Occipital lobe (tissue), 2 donors: ENCODE results near the gene GSTO2. TPM values are rescaled to one million over a fixed set of nuclear protein-coding genes. Genes with fewer than 3 reads are reported as not detected.

Experiments used
- DNase-seq: peaks from one replicate; lab custom pipeline; 2025; lab: John Stamatoyannopoulos, UW
- total RNA-seq: library from RNA; depleted of rRNA; stranded (reverse); fragments of >200 nt; gene quantifications from one replicate; pipeline ENCODE4 v1.2.3, GENCODE V29; 2014

Gene GSTO2
- total RNA-seq, 1 donor from 2014 or later, result 0.62 TPM

DNA sequence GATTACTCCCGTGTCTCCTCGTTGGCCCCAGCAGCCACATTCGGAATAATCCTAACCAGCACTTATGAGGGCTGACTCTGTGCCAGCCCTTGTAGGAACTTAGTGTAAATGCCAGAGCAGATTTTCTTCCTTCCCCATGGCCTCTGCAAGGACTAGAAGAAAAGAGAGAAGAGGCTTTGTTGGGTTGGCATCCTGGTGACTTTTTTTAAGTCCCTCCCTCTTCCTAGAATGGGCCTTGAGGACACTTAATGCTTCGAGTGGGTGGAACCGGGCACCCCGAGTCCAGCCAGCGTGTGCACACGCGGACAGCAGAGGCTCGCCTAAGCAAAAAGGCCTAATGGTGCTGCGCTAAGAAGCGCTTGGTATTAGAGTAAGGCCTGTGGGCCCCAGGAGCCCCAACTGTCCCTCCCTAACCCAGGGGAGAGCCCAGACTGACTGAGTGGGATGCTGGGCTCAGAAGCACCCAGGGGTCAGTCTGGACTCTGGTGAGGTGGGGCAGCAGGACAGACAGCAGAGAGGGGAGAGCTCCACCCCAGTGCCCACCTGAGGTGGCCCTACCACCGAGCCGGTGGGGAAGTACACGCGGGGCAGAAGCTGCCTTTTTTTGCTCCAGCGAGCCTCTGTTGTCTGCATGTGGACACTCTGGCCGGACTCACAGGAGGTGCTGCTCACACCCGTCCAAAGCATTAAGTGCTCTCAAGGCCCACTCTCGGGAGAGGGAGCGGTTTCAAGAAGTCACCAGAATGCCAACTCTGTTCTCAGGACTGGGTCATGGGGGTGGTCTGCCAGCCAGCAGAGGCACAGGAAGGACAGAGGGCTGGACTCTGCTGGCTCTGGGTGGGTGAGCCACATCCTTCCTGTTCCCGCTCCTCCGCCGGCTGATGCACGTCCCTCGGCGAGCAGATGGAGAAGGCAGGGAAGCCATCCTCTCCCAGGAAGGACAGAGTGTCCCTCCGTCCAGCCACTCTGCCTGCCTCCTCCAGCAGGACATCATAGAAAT lies 56.8 kb downstream of the GSTO2 start:
- DNase-seq, result no peak

DNA sequence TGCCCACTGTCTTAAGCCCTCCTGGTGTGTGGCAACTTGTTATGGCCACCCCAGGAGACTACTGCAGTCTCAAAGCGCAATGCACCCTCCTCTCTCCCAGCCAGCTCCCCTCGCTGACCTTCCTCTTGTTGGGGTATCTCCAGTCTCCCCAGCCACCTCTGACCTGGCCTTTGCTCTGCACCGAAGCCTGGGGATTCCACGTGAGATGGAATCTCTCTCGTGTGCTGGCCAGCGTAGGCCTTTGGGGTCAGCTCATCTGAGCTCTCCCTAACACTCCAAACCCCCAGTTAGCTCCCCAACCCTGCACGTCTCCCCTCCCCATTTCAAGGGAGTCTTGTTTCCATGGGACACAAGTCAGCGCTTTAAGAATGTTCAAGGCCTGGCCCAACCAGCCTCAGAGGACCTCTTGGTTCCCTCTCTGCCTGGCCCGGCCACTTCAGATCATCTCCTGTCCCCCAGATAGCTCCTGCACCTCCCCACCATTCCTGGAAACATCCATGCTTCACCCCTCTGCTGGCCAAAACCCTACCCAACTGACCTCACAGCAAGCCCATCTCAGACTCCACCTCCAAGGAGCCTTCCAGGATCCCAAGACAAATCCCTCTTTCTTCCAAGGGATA lies 58.1 kb downstream of the GSTO2 start:
- DNase-seq, result no peak

DNA sequence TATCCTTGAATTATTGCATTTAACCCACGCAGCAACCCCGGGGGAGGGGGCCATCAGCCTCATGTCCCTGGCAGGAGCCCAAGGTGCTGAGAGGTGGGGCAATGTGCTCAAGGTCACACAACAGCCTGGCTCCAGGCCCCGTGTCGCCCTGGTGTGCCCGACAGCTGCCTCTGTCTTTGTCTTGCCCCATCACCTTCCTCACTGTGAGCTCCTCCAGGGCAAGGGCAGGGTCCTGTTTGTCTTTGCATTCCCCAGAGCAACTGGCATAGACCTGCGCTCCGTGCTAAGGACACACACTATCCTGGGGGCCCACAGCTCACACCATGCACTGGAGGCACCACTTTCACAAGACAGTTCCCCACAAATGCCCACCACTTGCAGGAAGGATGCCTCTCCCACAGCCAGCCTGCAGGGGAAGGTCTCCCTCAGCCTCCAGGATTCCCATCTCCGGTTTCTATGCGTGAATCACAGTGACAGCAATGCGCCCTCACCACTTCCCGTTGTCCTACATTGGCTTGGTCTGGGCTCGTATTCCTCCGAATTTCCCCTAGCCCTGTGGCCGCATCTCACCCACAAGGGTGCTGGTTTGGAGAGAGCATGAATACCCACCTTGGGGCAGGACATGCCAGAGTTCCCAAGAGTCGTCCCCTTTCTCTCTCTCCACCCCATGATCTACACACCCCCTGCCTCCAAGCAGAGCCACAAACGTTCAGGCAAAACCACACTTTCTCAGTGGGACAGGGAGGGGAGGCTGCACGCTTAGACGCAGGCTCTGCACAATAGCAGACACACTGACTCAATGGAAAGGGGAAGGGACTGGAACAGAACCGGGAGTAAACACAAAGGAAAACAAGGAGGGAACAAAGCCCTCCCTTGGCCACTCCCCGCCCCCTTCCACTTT lies 59.0 kb downstream of the GSTO2 start:
- DNase-seq, result no peak

DNA sequence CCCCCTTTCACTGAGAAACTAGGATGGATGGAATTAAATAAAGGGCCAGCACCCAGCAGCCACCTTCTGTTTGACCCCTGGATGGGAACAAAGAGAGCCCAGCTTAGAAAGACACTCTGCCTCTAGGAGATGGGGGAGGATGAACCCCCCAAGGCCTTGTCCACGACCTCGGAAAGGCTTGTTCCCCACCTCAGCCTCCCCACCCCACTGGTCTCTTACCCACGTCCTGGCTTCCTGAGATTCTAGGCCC lies 59.6 kb downstream of the GSTO2 start:
- DNase-seq, result no peak

DNA sequence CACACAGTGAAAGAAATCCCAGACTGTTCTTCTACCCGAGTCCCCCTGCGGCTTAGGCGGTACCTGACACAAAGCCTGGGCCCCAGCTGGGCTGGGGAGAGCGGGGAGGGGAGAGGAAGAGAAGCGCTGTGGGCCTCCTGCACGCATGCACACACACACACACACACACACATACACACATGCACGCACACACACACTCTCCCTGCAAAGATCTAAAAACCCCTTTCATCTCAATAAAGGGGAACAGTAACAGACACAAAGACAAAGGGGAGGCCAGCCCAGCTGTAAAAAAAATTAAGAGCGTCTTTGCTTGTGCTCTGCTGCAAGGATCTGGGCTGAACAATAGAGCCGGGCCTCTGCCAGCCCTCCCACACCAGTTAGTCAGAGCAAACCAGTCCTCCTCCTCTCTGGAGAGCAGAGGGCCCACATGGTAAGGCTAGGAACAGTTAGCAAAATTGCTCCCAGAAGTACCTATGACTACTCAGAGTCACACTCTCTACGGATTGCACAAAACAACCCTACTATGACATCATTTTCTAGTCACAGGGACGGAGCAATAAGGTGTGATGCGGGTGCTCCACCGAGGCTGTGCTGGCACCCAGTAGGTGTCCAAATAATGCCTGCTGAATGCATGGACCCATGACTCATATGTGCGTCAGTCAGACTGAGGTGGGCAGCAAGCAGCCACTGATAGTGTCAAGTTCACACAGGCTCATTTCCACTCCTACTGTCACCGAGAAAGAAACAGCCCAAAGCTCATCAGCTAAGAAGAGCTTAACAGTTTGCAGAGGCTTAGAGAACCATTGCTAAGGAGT lies 60.1 kb downstream of the GSTO2 start:
- peak; percentile 69 for DNase-seq

DNA sequence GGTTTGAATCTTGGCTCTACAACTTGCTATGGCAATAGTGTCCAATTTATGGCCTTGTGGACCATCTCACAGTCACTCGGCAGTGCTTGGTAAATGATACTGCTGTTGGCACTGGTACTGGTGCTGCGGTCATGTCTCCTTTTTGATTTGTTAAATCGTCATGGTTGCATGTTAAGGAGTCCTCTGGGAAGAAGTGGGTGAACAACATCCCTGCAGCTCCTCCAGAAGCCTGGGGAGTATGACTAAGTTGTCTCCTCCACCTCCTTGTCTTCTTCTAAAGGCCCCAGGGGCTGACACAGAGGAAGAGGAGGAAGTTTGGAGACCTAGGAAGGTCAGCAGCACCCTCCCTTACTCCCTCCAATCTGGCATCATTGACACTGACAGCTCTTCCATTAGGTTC lies 60.8 kb downstream of the GSTO2 start:
- no peak for DNase-seq

DNA sequence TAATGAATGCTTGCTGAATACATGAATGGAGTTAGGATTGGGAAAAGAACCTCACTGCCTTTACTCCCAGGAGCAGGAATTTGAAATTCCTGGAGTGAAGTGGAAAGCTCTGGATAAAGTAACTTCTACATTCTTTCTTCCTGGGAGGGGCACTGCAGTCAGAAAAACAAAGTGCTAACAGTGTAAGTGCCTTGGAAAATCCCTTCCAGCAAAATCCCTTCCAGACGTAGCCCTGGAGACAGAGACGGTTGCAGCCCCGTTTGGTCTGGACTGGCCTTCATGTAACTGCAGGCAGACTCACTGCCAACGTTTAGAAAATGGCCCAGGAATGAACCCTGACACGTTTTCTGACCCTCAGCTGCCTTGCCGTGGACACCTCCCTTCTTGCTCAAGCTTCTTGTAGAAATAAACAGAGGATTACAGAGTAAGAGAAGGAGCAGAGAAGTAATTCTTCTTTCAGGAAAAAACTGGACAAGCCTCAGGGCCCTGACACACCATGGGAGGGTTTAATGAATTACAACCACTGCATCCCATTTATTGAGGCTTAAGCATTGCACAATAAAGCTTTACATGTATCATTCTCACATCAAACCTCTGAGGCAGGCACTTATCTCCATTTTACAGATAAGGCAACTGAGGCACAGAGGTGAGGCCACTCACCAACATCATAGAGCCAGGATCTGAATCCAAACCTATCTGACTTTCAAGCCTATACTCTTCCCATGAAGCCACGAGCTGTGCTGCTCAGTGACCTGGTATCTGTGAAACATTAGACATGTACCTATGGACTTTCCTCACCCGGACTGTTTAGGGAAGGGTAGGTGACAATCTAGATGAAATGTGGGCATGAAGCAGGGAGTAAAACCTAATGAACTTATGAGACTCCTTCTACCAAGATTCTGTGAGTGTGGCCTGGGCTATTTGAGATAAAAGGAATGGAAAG lies 61.5 kb downstream of the GSTO2 start:
- no peak for DNase-seq

DNA sequence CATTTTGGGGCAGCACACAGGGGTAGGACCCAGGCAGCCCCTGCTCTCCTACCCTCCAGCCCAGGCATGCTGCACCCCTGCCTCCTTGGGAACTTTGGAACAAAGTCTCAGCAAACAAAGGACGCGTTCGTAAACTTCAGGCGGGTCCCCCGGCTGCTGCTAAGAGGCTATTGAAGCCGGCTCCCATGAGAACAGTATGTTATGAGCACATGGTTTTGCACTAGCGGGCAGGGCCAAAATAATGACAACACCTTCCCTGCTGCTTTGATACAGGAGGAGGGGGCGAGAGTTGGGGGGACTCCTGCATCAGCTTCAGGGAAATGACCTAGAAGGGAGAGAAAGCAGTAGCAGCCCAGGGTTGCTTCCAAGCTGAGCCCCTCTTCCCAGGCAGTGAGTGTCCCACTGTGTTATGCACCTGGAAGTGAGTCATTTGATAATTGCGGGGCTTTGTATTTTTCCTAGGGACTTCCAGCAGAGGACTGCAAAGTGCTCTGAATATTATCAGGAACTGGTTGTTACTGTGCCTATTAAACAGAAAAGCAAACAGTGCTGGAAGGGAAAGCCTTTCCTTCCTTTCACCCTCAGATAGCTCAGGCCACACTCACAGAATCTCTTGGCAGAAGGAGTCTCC lies 62.3 kb downstream of the GSTO2 start:
- no peak for DNase-seq

DNA sequence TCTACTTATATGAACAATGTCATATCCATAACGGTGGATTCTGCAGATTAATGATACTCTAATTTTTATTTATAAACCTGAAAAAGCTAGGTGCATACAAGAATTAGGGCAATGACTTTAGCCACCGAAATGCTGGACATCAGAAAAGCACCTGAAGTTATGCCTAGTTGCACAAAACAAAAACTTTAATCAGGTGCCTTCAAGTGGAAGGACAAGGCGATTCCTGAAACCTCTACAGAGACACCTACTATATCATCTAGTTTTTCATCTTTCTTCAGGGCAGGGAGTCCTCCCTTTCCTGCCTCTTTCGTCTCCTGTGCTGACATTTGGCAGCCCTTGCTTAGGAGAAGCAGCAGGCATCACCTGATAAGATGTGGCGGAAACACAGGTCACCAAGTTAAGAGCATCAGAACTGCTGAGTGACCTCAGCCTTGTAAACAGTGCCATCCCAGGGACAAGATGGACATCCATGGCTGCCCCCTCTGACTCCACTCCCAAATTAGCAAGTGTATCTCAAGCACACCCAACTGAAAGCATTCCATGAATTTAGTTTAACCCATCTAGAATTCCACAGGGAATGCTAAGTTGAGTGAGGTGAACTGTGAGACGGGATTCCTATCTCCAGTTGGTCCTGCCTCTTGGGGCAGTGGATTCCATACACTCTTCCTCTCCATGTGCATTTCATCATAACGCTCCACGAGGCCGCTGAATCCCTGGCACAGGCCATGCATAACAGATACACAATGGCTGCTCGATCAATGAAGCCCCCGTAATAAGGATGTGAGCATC lies 63.5 kb downstream of the GSTO2 start:
- no peak for DNase-seq

DNA sequence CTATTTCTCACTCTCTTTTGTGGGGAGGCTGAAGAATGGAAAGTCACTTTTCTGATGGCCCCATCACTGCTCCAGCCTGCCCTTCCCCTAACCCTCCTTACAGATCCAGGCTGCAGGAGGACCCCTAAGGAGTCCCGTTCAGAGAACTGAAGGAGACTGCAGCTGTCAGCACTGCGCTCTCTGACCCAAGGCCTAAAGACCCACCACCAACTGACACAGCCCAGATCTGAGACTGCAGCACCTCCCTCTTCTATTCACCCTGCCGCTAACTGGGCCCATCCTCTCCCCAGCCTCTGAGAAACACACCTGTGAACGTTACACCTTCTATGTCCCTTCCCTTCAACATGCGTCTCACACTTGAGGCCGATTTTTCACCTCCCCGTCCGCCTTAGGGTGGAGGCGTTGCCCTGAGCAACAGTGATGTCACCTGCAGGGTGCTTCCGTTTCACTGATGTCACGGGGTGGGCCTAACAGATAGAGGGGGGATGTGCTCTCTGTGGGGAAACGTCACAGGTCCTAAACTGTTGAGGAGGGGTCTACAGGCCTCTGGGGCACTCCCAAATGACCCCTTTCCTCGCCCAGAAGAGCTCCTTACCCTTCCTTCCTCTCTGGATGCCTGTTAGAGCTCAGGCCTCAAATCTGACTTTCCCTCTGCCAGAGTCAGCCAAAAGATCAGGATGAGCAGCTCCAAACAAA lies 64.2 kb downstream of the GSTO2 start:
- DNase-seq, result no peak

DNA sequence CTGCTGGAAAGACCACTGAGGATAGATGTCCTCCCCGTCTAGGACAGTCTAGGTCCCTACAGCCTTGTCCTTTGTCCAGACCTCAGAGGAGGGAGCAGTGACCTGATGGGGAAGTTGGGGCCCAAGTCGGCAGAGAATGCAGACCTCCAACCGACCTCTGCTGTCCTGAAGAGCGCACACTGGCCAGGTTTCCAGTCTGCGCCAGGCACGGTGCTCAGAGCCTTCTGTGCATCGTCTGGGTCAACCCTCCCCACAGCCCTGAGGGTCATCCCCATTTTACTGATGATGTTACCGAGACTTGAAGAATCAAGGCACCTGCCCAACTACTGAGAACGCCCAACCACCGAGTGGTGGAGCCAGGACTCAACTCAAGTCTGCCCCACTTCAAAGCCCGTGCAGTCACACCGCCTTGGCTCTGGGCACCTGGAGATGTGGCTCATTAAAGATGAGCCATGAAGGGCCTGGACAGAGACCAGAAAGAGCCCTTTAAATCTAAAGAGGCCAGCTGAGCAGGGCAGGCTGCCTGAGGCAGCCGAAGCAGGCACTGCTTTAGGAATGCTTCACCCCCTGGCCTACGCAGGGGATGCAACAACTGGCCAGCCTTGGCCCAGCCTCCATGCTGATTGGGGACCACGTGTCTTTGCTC lies 64.9 kb downstream of the GSTO2 start:
- no peak for DNase-seq

DNA sequence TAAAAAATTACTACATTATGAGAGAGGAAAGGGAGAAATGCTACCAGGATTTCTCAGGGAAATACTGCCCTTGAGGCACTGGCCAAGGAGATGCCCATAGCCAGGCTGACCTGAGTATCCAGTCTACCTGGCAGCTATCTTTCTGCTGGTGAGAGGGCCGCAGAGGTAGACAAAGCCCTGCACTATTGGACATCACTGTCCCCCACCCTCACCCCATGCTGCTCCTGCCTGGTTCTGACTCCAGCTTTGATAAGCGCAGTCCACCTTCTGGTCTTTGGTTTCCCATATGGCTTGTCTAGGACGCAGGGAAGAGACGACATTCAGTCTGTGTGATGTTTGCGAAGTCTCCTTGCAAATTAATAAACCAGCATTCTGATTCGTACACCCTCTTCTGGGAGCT lies 65.6 kb downstream of the GSTO2 start:
- no peak for DNase-seq

DNA sequence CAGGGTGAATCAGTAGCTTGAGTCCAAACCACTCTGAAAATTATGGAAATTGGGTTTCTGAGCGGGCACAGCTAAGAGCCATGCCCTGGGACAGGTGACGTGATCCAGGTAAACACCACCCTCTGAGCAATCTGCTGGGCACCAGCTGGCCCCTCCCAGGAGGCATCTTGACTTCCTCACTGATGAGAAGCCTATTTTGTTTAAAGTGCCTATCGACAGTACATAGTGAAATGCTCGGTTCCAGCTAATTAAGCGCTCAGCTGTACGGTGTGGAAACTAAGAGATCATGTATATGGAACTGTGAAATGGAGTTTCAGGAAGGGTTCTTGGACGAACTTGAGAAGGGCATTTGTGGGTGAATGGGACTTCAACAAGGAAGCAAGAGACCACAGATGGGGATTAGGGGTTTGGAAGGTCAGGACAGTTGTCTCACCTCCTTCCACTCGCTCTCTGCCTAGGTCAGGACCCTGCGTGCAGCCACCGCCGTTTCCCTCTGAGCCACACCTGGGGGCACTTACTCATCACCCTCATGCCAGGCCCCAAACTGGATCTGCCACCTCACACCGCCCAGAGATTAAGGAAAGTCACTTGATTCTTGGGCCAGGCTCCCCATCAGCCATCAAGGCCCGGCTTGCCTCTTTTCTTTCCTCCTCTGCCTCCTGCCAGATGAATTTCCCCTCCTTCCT lies 66.1 kb downstream of the GSTO2 start:
- no peak for DNase-seq

DNA sequence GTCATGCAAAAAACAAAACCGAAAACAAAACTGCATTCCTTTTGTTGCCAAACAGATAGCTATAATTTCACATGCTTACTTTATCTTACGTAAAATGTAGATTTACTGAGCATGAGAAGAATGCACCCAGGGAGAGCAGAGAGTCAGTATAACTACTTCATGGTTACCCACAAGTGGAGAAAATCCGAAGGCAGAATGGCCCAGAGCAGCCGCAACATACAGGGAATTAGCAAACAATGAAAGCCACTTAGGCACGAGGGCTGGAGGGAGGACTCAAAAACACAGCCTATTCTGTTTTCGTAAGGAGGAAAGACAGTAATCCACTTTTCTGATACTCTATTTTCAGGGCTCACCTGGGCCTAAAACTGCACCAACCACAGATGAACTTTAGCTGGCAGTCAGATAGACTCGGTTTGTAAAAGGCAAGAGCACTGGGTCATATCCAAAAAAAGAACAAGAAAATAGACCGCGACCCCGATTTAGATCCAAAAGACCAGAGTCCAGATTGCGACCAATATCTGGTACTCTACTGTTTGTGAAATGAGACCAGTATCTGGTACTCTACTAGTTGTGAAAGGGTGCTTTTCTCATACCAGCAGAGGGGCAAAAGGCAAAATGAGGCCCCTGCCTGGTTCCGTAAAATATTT lies 68.0 kb downstream of the GSTO2 start:
- no peak for DNase-seq

DNA sequence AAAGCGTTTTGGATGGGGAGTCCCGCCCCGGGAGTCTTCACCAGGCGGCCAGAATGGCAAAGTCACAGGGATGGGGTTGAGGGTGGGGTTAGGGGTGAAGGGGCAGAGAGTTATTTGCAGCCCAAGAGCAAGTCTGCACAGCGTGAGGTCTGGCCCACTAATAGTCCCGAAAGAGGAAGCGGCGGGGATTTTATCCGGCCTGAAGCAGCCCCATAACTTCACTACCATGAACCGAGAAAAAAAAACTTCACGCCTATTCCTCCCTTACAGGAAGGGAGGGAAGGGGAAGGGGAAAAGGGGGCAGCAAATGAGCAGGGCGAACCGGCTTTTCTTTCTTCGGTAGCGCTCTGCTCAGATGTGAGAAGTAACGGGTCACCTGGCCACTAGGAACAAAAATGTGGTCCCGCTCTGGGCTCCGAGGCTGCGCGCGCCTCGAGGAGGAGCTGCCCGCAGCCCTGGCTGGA lies 68.6 kb downstream of the GSTO2 start:
- DNase-seq, result no peak

DNA sequence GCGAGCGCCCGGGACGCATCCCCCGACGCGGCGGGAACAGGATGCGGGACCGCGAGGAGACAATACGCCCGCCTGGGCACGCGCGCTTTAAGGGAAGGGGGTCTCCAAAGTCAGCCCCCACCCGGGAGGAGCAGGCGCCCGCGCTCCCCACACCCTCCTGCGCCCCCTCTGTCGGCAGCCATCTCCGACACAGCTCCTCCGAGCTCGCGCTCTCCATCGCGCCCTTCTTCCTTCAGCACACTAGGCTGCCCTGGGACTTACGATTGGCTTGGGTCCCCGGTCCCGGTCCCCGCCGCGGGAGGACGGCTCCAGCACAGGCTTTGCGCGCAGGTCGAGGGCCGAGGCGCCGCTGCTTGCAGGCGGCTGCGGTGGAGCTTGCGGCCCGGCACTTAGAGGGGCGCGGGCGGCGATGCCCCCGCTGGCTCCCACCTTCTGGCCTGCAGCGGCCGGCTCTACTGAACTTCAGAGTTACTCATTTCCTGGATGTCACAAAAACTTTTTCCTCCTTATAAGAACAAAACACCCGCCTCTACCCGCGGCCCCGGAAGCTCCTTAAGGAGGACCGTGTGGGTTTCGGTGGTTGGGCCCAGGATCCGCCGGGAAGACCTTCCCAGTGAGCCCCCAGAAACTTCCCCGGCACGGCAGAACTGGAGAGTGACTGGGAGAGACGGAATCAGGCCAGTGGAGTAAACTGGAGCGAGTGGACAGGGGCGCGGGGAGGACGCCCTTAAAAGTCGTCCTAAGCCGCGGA lies 69.2 kb downstream of the GSTO2 start, which contains the start of gene ITPRIP:
Gene ITPRIP (minus strand): TSS at position 481 of the 751 bp plus-strand sequence. CDS start 22,414 bp downstream, outside the sequence.
- no peak for DNase-seq
